H1 (cell line): ENCODE data around the gene IRF2BP1.

Source experiments
- CEBPB ChIP-seq: IDR thresholded peaks from 2 replicates; pipeline ENCODE4 v1.6.1; 2012; ENCODE audit warnings: low read depth, low read length
- CHD2 ChIP-seq: IDR thresholded peaks from 2 replicates; pipeline ENCODE4 v1.6.1; 2012; ENCODE audit warnings: low read length, improper control_type of control experiment
- CTCF ChIP-seq, 3 experiments: IDR thresholded peaks; 1 replicate in 2 of 3; 2 replicates in 1 of 3; pipeline versions ENCODE4 v1.5.1 to v1.6.1; 2011; ENCODE audit warnings: low read length in 3 of 3, mild to moderate bottlenecking in 3 of 3, inconsistent platforms in 2 of 3, low read depth in 1 of 3, moderate library complexity in 1 of 3; ENCODE audit not compliant: insufficient read depth in 1 of 3; ENCODE audit errors: control extremely low read depth in 1 of 3
- EZH2 ChIP-seq: fragments of 200-600 bp; sonication (generic); IDR thresholded peaks from 2 replicates; pipeline ENCODE4 v1.7.1; 2012; ENCODE audit warnings: low read depth, mild to moderate bottlenecking, moderate library complexity, low read length, inconsistent platforms; ENCODE audit not compliant: severe bottlenecking
- GABPA ChIP-seq: IDR thresholded peaks from 2 replicates; pipeline ENCODE4 v1.6.1; 2011; ENCODE audit warnings: mild to moderate bottlenecking, low read length, moderate library complexity, borderline replicate concordance; ENCODE audit not compliant: insufficient read depth
- JUN ChIP-seq: IDR thresholded peaks from 2 replicates; pipeline ENCODE4 v1.6.1; 2011; ENCODE audit warnings: low read depth, mild to moderate bottlenecking, improper control_type of control experiment, low read length
- KDM1A ChIP-seq: fragments of 200-600, 300-600 bp; sonication (generic); IDR thresholded peaks from 2 replicates; pipeline ENCODE4 v1.7.1; 2016; ENCODE audit warnings: mild to moderate bottlenecking, low read length, borderline replicate concordance
- POLR2A ChIP-seq, 2 experiments: IDR thresholded peaks; 1 replicate in 1 of 2; 2 replicates in 1 of 2; pipeline ENCODE4 v1.6.1; 2011; ENCODE audit warnings: low read depth in 2 of 2, low read length in 2 of 2, mild to moderate bottlenecking in 2 of 2; ENCODE audit errors: control extremely low read depth in 1 of 2
- POLR2AphosphoS5 ChIP-seq: IDR thresholded peaks from 2 replicates; pipeline ENCODE4 v1.6.1; 2011; ENCODE audit warnings: low read depth, low read length
- TCF12 ChIP-seq: IDR thresholded peaks from 2 replicates; pipeline ENCODE4 v1.6.1; 2011; ENCODE audit warnings: low read depth, mild to moderate bottlenecking, low read length

- TF ChIP-seq POLR2A (IDR thresholded peaks at IDR 0.05; ENCODE audit: control extremely low read depth in 1 of 2, low read depth in 2 of 2, low read length in 2 of 2) (no peak), JUN (no peak), TCF12 (no peak), CTCF (IDR thresholded peaks at IDR 0.05; ENCODE audit: control extremely low read depth in 1 of 3, insufficient read depth in 1 of 3, low read depth in 1 of 3, low read length in 3 of 3) (no peak), CEBPB (no peak), KDM1A (no peak), CHD2 (no peak), POLR2AphosphoS5 (no peak), EZH2 (no peak), GABPA (no peak)
Measured at GRCh38 chr19:45908956-45909355, 23.0 kb upstream of the IRF2BP1 start.
